DMS53 treated with DMSO at 0.1 percent for 48 hours (cell line): Measurements from ENCODE around the gene TMEM147.

Source experiments
- DNase-seq: peaks from one replicate; lab custom pipeline; 2025; ENCODE audit not compliant: unreplicated experiment; lab: John Stamatoyannopoulos, UW

The TMEM147 gene

DNA sequence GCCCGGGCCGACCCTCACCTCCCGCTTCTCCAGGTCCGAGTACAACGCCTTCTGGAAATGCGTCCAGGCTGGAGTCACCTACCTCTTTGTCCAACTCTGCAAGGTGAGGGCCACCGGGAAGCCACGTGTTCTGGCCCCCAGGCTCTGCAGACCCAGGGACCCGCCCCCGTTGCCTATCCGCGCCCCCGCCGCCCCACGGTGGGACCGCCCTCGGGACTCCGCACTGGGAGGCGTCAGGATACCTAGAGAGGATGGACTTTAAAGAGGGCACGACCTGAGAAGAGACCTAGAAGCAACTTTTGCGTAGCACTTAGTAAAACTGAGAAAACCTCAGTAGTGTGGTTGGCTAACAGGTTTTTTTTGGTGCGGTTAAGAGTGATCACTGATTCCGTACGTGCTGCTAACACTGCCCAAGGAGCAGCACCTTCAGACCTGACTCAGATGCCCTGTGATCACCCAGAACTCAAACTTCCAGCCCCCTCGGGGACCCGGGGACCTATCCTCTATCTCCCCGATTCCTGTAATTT, 492 bp downstream of the TMEM147 start:
- no peak for DNase-seq

DNA sequence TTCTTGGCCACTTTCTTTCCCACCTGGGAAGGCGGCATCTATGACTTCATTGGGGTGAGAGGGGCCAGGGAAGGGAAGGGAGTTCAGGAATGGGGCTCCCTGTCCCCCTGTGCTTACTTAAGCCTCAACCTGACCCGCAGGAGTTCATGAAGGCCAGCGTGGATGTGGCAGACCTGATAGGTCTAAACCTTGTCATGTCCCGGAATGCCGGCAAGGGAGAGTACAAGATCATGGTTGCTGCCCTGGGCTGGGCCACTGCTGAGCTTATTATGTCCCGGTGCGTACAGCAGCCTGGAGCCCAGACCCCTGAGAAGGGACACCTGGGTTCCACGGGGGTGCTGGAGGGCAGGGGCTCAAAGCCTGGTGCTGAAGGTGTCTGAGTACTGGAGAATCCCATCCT, 1.1 kb downstream of the TMEM147 start:
- DNase-seq = no peak

DNA sequence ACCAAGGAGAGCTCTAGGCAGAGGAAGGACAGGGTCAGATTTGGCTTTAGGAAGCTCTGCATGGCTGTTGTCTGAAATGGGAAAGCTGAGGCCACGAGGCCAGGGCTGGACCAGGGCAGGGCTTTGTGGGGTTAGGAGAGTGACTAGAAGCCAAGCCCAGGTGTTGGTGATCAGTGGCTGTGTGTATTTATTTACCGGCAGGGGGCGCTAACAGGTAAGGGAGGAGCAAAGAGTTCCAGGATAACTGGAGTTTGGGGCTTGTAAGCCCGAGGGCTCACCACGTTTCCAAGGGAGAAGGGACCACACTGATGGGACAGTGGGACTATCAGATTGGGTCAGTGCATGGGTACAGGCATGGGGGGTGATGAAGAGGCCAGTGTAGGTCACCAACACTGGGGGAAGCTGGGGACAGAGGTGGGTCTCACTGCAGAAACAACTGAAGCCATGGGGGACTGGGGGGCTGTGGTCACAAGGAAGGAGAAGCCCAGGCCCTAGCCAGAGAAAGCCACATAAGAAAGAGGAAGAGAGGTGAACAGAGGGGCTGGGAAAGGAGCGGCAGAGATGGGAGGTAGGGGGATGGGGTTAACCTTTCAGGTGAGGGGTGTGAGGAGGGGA, 3.9 kb downstream of the TMEM147 start:
- DNase-seq = peak; percentile 69

DNA sequence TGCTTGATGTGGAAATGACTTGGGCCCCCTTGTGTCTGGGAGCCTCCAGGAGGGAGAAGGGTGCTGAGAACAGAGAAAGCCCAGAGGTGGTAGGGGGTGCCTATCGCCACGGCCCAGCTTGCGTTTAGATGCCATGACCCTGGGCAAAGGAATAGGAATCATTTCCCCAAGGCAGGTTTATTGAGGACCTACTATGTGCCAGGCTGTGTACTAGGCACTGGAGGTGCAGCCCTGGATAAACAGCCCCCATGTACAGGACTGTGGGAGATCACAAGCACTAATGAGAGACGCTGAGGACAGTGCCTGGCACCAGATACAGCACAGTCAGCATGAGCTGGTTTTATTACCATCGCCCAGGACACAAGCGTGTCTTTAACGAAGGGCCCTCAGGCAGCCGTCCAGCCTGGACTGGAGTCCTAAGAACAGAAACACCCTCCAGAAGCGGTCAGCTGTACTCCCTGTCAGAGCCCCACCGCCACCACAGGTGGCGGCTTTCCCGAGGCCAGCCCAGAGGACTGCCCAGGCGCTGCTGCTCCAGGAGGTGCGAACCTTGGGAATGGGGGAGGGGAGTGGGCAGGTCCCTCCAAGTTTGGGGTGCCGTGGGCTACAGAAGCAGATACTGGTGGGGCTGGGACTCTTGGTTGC, 4.6 kb downstream of the TMEM147 start:
- DNase-seq = no peak

DNA sequence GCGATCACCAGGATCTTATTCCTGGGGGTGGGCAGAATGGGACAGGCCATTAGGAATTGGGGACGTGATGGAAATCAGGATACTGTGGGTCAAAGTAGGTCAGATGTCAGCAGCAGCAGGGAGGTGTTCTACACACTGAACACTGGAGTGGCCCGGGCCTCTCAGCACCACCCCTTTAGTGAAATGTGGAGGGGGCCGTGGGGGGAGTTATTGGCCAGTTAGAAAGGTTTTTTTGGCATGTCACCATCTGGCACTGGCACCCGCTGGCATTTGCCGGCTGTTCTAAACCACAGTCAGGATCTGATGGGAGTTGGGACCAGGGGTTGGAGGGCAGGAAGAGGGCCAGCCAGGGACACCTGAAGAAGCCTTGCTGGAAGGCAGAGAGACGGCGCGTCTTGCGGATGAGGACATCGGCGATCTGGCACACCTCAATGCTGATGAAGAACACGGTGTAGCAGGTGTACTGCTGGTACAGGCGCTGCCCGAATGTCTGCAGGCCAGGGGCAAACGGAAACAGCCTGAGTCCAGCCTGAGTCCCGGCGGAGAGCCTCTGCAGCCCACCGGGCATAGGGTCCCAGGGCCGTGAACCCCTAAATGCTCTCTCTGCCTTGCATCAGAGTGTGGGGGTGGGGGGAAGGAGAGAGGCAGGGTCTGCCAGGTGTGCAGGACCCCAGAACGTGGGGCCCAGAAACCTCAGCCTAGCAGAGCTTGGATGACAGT, 5.8 kb downstream of the TMEM147 start:
- no peak for DNase-seq

DNA sequence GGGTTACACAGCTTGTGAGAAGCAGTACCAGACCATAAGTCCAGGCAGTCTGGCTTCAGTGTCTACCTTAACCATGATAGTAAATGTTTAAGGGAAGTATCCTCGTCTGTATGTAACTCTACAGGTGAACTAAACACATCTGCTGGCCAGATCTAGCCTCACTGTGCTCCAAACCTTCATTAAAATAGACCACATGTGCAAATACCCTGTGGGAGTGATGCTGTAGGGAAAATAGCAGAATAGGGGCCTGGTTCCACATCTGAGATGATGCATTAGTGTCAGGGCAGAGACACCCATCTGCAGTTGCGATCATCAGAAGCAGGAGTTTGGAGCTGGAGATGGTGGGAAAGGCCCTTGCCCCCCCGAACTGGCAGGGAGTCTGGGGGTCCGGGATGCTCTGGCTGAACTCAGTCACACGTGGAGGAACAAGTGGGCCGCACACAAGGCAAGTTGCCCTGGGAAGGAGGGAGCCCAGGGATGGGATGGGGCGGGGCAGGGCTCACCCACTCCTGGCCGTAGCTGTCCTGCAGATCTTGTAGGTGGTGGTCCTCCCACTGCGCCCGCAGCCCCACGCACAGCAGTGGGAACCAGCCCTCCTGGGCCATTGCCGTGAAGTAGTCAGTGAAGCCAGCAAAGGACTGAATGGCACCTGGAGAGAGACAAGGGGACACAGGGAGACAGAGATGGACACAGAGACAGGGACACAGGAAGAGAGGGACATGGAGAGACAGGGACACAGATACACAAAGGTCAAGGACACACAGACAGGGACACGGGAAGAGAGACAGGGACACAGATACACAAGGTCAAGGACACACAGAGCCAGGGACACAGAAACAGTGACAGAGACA, 7.3 kb downstream of the TMEM147 start:
- no peak for DNase-seq

DNA sequence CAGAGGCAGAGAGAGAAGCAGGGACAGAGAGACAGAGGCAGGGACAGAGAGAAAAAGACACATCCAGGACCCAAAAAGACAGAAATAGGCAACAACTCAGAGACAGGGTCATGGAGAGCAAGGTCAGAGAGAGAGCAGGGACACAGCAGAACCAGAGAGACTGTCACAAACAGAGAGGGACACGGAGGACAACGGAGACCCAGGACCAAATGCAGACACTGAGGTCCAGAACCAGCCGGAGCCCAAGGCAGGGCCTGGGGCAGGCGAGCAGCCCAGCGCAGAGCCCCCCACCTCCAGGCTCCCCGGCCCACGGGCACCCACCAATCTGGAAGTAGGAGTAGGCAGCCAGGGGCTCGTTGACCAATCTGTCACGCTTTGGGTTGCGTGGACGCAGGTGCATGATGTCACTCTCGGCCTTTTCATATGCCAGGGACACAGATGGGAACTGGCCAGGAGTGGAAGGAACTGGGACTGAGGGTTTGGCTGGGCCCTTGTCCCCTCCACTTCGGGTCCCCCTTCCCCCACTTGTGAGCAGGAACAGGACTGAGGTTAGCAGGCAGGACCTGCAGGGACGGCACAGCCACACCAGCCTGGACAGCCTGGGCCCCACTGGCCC, 8.1 kb downstream of the TMEM147 start:
- DNase-seq = no peak

DNA sequence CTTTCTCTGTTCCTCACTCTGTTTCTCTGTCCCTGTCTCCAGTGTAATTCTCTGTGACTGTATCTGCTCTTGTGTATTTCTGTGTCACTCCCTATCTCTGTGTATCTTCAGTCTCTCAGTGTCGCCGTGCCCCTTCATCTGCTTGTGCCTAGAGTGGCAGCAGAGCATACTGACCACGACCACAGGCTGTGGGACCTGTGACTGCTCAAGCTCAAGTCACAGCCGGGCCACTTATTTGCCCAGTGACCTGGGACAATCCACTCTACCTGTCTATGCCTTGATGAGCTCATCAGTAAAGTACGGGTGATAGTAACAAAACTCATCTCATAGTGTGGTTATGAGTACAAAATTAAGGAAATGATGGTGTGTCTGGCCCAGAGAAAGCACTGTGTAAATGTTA, 8.7 kb downstream of the TMEM147 start:
- DNase-seq = no peak

DNA sequence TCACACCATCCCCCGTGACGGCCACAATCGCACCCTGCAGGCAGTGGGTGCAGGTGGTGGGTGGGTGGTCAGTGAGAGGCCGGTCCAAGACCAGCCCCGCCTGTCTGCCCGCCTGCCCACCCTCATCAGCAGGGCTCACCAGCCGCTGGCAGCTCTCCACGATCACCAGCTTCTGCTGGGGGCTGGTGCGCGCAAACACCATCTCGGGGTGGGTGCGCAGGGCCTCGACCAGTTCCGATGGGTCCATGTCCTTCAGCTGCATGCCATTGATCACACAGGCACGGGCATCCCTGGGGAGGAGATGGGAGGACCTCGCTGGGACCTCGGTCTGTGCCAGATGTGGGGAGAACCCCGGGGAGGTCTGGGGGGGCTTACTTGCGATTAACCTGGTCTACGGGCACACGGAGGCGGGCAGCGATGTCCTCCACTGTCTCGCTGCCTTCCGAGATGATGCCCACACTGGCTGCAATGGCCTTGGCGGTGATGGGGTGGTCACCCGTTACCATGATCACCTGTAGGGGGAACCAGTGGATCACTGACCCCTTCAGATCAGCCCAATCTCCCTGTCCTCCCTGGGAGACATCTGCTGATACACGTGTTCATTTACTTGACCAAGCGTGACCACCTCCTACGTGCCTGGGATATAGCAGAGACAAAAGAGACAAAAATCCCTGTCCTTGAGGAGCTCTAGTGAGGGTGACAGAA, 10.0 kb downstream of the TMEM147 start:
- no peak for DNase-seq

DNA sequence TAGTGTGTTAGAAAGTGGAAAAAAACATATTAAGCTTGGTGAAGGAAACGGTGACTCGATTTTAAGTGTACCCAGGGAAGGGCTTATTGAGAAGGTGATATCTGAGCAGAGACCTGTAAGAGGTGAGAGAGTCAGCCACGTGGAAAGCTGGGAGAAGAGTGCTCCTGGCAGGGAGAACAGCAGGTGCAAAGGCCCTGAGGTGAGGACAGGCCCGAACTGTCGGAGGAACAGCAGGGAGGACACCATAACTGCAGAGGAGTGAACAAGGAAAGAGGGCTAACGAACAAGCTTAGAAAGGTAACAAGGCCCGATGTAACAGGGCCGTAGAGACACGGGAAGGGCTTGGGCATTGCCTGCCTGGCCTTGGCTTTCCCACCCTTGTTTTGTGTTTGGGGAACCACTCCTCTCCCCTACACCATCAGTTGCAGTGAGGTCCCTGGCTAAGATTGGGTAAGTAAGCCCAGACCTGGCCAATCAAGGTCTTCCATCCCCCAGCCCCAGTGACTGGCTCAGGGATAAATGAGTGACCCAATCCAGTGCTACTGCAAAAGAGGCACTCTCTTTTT, 10.7 kb downstream of the TMEM147 start:
- DNase-seq = no peak

DNA sequence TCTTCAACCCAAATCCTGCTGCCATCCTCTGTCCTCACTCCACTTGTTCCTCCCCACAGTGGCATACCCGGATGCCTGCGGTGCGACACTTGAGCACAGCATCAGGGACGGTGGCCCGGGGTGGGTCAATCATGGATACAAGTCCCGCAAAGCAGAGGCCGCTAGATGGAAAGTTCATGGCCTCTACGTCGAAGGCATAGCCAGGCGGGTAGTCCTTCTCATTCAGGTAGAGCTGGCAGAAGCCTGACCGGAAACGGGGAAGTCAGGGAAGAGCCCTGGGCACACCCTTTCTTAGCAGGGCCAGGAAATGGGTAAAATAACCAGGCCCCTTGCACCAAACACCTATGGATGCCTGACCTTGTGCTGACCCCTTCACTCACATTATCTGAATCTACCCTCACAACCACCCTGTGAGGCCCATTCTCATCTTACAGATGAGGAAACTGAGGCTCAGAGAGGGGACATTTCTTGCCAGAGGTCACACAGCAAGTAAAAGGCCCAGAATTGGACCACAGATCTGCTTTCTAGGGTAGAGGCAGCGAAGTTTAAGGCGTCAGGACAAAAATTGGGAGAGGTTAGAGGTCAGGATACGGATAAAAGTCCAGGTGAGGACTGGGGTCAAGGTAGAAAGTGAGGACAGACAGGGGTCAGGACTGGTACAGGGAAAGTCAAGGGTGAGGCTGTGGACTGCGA, 11.6 kb downstream of the TMEM147 start:
- DNase-seq = no peak

DNA sequence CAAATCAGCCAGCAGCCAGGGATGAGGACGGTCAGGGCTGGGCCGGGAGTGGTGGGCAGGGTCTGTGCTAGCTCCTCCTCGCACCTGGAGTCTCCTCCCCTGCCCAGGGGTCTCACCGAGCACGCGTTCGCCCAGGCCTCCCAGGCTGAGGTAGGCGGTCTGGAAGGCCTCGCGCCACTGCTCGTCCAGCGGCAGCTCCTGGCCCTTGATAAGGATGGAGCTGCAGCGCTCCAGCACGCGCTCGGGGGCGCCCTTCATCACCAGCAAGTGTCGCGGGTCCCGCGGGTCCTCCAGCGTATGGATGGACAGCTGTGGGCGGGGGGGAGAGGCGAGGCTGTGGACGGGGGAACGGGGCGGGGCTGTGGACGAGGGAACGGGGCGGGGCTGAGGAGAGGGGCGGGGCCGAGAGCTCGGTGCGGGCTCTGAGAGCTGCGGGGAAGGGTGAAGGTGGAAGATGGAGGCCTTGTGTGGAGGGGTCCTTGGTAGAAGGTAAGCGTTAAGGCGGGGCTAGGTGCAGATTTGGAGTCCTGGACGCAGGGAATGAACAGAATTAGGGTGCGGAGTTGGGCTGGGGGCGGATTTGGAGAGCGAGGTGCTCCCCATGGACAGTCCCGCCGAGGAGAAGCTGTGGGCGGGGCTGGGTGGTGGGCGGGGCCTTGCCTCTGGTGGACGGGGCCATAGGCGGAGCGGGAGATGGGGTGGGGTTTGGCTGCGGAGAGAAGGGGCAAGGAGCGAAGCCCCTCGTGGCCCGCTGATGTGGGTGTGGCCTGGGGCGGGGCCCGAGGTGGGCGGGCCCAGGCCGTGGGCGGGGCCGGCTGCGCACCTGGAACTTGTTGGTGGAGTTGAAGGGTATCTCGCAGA, 12.3 kb downstream of the TMEM147 start:
- peak; percentile 33 for DNase-seq

DNA sequence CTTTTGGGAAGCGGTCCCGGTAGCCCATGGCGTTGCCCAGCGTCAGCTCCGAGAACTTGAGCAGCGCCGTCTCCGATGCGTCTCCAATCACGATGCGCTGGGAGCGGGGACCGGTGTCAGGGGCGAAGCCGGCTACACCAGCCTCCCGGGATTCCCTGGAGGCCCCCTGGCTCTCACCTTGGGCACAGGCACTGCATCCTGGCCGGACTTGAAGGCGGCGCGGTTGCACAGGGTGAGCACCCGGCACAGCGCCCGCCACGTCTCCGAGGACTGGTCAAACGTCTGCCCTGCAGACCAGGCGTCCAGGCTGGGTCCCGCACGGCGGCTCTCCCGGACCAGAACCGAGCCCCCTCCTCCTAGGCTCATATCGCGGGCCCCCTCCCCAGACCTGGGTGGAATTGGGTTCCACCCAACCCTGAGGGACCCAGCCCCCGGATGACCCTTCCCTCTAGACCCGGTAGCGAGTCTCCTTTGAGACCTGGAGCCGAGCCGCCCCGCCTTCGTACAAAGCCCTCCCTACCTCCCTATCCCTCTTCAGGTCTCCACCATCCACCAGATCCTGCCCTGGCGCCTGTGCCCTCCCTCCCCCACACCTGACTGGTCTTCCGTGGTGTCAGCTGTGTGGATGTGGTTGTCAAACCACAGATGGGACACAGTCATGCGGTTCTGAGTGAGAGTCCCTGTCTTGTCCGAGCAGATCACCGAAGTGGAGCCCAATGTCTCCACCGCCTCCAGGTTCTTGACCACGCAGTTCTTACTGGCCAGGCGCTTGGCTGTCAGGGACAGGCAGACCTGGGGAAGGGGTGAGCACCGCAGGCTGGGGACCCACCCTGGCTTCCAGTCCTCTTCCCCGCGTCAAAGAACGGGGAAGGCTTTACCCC, 13.2 kb downstream of the TMEM147 start:
- DNase-seq = no peak

DNA sequence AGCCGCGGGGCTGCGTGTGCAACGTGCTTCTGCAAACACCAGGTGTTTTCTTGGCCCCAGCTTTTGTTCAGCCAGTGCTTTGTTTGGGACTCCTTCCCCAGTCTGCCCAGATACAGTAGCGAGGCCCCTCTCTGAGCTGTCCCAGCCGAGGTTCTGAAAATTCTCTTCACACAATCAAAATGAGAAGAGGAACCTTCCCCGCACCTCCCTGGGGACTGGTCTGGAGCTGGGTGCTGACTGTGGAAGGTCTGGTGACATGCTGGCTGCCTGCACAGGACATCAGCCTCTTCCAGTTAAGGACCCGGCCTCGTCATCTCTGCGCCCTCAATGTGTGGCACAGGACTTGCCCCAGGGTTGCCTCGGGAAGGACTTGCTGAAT, 13.8 kb downstream of the TMEM147 start:
- DNase-seq = no peak

DNA sequence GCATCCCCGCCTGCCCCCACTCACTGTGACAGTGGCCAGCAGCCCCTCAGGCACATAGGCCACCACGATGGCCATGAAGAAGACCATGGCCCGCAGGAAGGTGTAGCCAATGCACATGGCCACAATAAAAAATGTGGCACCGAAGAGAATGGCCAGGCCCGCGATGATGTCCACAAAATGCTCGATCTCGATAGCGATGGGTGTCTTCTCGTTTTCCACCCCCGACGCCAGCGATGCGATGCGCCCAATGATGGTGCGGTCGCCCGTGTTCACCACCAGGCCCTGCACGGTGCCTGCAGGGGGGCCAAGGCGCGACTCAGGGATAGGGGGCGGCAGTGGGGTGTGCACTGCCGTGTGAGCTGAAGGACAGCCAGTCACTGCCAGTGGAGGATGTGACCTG, 14.4 kb downstream of the TMEM147 start:
- DNase-seq = no peak

DNA sequence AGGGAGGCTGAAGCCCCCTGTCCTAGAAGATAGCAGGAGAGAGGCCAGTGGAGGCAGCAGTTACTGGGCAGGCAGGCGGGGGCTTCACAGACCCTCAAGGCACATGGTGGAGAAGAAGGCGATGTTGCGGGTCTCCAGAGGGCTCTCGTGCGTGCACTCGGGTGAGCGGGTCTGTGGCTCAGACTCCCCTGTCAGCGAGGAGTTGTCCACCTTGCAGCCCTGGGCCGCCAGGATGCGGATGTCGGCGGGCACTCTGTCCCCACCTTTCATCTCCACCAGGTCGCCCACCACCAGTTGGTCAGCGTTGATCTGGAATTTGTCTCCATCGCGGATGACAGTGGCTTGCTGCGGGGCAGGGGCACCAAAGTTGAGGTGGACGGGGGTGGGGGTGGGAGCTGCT, 14.8 kb downstream of the TMEM147 start:
- no peak for DNase-seq

DNA sequence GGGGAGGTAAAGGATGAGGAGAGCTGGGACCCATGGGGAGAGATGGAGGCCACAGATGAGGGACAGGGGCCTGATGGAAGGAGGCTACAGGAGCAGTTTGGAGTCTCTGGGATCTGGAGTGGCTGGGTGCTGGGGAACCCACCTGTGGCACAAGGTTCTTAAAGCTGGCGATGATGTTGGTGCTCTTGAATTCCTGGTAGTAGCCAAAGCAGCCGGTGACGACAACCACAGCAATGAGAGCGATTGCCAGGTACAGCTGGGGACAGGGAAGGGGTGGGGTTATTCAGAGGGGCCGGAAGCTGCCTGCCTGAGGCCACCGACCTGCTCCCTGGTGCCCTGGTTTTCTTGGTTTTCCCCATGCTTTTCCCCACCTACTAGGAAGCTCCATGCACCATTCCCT, 15.3 kb downstream of the TMEM147 start:
- no peak for DNase-seq

DNA sequence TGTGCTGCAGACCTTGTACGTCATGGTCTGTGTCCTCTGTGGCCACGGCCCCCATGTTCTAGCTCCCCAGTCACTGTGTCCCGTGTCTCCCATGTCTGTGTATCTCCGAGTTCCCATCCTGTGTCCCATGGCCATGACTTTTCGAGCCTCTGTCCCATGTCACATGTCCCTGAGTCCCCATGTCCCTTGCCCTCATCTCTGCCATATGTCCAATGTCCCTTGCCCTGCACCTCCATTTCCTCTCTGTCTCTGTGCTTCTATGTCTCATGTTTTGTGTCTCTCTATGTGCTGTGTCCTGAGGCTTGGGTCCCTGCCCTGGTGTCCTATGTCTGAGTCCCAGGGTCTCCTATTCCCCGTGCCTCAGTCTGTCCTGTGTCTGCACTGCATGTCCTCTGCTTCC, 16.0 kb downstream of the TMEM147 start:
- no peak for DNase-seq
